Measurements from ENCODE around the gene RPL37A.

The RPL37A gene

DNA sequence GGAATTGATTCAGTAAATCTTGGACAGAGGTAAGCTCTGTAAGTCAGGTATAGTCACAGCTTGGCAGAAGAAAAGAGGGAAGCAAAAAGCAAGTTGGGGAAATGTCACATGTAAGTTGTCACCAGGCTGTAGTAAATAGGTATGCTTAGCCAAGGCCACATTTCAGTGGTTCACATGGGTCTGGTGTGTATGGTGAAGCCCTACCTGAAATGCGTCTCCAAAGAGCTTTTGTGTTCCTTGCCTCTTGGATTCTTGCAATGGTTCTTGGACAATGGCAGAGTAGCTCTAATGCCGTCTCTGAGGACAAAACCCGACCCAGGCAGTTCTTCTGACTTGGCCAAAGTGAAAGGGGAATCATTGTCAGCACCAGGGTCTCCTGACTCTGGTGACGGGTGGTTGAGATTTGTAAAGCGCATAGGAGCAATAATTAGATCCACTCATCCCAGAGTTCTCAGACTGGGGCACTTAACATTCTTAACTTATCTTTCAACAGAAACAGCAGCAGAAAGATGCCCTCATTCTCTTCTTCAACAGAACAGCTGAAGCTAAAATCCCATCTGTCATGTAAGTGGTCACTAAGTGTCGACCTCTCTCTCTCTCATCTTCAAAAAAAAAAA, 34.4 kb upstream of the RPL37A start:
- Histone ChIP-seq H2BK15ac (replicated peaks; ENCODE audit: low read depth) (no peak overlapping the region), H3K79me1 (ENCODE audit: low read length) (no peaks in the 10 kb centered on the region), H2AK5ac (ENCODE audit: low read length) (no peak overlapping the region), H3K4me3 (ENCODE audit: low read length) (no peak overlapping the region), H3K23ac (ENCODE audit: low read length) (no peak overlapping the region), H3K56ac (ENCODE audit: low read length) (no peak overlapping the region), H3K9ac (ENCODE audit: low read length) (no peak overlapping the region), H4K8ac (ENCODE audit: low read depth, low read length) (no peak overlapping the region), H3K4me1 (ENCODE audit: control insufficient read depth, low read depth, low read length) (no peaks in the 10 kb centered on the region), H3K27ac (ENCODE audit: low read depth, low read length) (no peak overlapping the region), H3K4me2 (ENCODE audit: low read length) (no peak overlapping the region), H3K79me2 (ENCODE audit: control insufficient read depth, insufficient read depth, low read length) (no peaks in the 10 kb centered on the region), H3K18ac (ENCODE audit: low read length) (no peak overlapping the region), H3K36me3 (ENCODE audit: control insufficient read depth, insufficient read depth, low read length) (no peaks in the 10 kb centered on the region), H2BK5ac (ENCODE audit: low read length) (no peak overlapping the region), H3K27me3 (ENCODE audit: insufficient read depth, low read length, poor library complexity) (no peaks in the 10 kb centered on the region), H3K4ac (ENCODE audit: low read depth, low read length) (no peak overlapping the region), H4K5ac (ENCODE audit: low read length) (no peak overlapping the region), H2BK120ac (ENCODE audit: low read depth, low read length) (no peak overlapping the region)
- DNase-seq: no peak
- no CpG with 5 or more reads among the region's 6 CpGs for WGBS (ENCODE audit: extremely low coverage, insufficient coverage, low lambda C conversion rate)

DNA sequence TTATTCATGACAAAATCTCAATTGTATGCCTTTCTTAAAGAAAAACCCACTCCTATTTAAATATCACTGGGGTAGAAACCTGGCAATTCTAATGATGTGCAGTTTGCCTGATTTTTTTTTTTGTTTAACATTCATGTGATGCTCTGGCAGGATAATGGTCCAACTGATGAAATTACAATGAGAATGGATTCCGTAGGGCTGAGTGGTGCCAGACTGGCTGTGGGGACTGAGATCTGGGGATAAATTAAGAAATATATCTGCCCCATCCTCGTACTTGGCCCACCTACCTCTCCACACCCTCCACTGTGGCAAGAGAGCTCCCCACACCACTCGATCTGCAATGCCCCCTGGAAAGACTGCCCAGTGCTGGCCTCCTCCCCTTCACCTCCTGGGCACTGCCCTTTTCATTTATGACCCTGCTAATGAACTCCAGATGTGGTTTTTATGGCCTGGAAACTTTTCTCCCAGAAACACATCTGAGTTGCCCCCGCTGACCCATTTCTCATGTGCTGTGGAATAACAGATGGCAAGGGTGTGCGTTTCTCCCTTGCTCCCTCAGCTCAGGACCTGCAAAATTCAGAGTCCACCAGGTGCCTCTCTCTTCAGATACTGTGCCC, 33.0 kb upstream of the RPL37A start:
- Histone ChIP-seq H2BK15ac (replicated peaks; ENCODE audit: low read depth) (no peak overlapping the region), H4K5ac (ENCODE audit: low read length) (no peak overlapping the region), H3K23ac (ENCODE audit: low read length) (no peak overlapping the region), H3K4me1 (ENCODE audit: control insufficient read depth, low read depth, low read length) (no peaks in the 10 kb centered on the region), H3K27ac (ENCODE audit: low read depth, low read length) (no peak overlapping the region), H3K36me3 (ENCODE audit: control insufficient read depth, insufficient read depth, low read length) (no peaks in the 10 kb centered on the region), H3K18ac (ENCODE audit: low read length) (no peak overlapping the region), H3K4me3 (ENCODE audit: low read length) (no peak overlapping the region), H2BK120ac (ENCODE audit: low read depth, low read length) (no peak overlapping the region), H3K27me3 (ENCODE audit: insufficient read depth, low read length, poor library complexity) (no peaks in the 10 kb centered on the region), H4K8ac (ENCODE audit: low read depth, low read length) (no peak overlapping the region), H3K9ac (ENCODE audit: low read length) (no peak overlapping the region), H3K79me2 (ENCODE audit: control insufficient read depth, insufficient read depth, low read length) (no peaks in the 10 kb centered on the region), H2AK5ac (ENCODE audit: low read length) (no peak overlapping the region), H3K4ac (ENCODE audit: low read depth, low read length) (no peak overlapping the region), H3K79me1 (ENCODE audit: low read length) (no peaks in the 10 kb centered on the region), H3K4me2 (ENCODE audit: low read length) (no peak overlapping the region), H3K56ac (ENCODE audit: low read length) (no peak overlapping the region), H2BK5ac (ENCODE audit: low read length) (no peak overlapping the region)
- no peak for DNase-seq
- no CpG with 5 or more reads among the region's 5 CpGs for WGBS (ENCODE audit: extremely low coverage, insufficient coverage, low lambda C conversion rate)

GRCh38 chr2:216467845-216468244, 30.8 kb upstream of the RPL37A start:
- no peak overlapping the region for H2AK5ac ChIP-seq (ENCODE audit: low read length)
- H2BK120ac ChIP-seq (ENCODE audit: low read depth, low read length): no peak overlapping the region
- no peaks in the 10 kb centered on the region for H3K27me3 ChIP-seq (ENCODE audit: insufficient read depth, low read length, poor library complexity)
- H3K56ac ChIP-seq (ENCODE audit: low read length): no peak overlapping the region
- H3K4me2 ChIP-seq (ENCODE audit: low read length): no peak overlapping the region
- no peaks in the 10 kb centered on the region for H3K79me2 ChIP-seq (ENCODE audit: control insufficient read depth, insufficient read depth, low read length)
- H4K8ac ChIP-seq (ENCODE audit: low read depth, low read length): no peak overlapping the region
- no peak overlapping the region for H2BK15ac ChIP-seq (replicated peaks; ENCODE audit: low read depth)
- H3K79me1 ChIP-seq (ENCODE audit: low read length): no peaks in the 10 kb centered on the region
- no peak overlapping the region for H3K9ac ChIP-seq (ENCODE audit: low read length)
- no peak overlapping the region for H4K5ac ChIP-seq (ENCODE audit: low read length)
- no peaks in the 10 kb centered on the region for H3K36me3 ChIP-seq (ENCODE audit: control insufficient read depth, insufficient read depth, low read length)
- H3K4me1 ChIP-seq (ENCODE audit: control insufficient read depth, low read depth, low read length): no peaks in the 10 kb centered on the region
- no peak overlapping the region for H3K4ac ChIP-seq (ENCODE audit: low read depth, low read length)
- no CpG with 5 or more reads among the region's 4 CpGs for WGBS (ENCODE audit: extremely low coverage, insufficient coverage, low lambda C conversion rate)
- no peak overlapping the region for H3K4me3 ChIP-seq (ENCODE audit: low read length)
- no peak overlapping the region for H3K27ac ChIP-seq (ENCODE audit: low read depth, low read length)
- no peak overlapping the region for H3K23ac ChIP-seq (ENCODE audit: low read length)
- no peak for DNase-seq
- no peak overlapping the region for H2BK5ac ChIP-seq (ENCODE audit: low read length)
- H3K18ac ChIP-seq (ENCODE audit: low read length): no peak overlapping the region

DNA sequence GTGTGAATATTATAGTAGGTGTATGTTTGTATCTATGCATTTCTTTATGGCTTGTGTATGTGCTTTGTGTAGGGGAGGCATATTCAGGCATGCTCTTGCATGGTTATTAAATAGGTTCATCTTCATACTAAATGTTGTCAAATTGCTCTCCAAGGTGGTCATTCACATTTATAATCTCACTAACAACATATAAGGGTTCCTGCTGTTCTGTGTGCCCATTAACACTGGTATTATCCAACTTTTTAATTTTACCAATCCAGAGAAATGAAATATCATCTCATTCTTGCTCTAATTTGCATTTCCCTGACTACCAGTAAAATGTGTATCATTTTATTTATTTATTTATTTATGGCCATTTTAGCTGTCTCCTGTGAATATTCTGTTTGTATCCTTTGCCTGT, 29.0 kb upstream of the RPL37A start:
- Histone ChIP-seq H3K4me2 (ENCODE audit: low read length) (no peak overlapping the region), H3K56ac (ENCODE audit: low read length) (no peak overlapping the region), H2BK120ac (ENCODE audit: low read depth, low read length) (no peak overlapping the region), H2BK15ac (replicated peaks; ENCODE audit: low read depth) (no peak overlapping the region), H3K79me1 (ENCODE audit: low read length) (no peaks in the 10 kb centered on the region), H3K23ac (ENCODE audit: low read length) (no peak overlapping the region), H2BK5ac (ENCODE audit: low read length) (no peak overlapping the region), H3K9ac (ENCODE audit: low read length) (no peak overlapping the region), H3K27me3 (ENCODE audit: insufficient read depth, low read length, poor library complexity) (no peaks in the 10 kb centered on the region), H4K8ac (ENCODE audit: low read depth, low read length) (no peak overlapping the region), H3K27ac (ENCODE audit: low read depth, low read length) (no peak overlapping the region), H3K79me2 (ENCODE audit: control insufficient read depth, insufficient read depth, low read length) (no peaks in the 10 kb centered on the region), H3K4me3 (ENCODE audit: low read length) (no peak overlapping the region), H2AK5ac (ENCODE audit: low read length) (no peak overlapping the region), H3K18ac (ENCODE audit: low read length) (no peak overlapping the region), H3K4me1 (ENCODE audit: control insufficient read depth, low read depth, low read length) (no peaks in the 10 kb centered on the region), H4K5ac (ENCODE audit: low read length) (no peak overlapping the region), H3K4ac (ENCODE audit: low read depth, low read length) (no peak overlapping the region), H3K36me3 (ENCODE audit: control insufficient read depth, insufficient read depth, low read length) (no peaks in the 10 kb centered on the region)
- no peak for DNase-seq

DNA sequence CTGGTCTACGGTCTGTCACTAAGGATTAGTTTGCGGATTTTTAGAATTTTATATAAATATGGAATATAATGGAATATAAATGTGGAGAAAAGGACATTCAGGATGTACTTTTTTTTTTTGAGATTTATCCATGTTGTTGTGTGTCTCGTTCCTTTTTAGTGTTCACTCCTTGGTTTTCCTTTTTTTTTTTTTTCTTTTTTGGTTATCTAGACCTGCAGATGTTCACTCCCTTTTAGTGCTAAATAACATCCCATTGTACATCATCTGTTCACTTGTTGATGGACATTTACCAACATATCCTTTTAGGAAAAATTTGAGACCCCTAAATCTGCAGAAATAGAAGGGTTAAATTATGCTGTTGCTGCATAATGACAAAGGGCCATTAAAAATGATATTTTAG, 25.5 kb upstream of the RPL37A start:
- Histone ChIP-seq H2BK5ac (ENCODE audit: low read length) (no peak overlapping the region), H3K36me3 (ENCODE audit: control insufficient read depth, insufficient read depth, low read length) (no peaks in the 10 kb centered on the region), H3K4me1 (ENCODE audit: control insufficient read depth, low read depth, low read length) (no peaks in the 10 kb centered on the region), H3K27me3 (ENCODE audit: insufficient read depth, low read length, poor library complexity) (no peaks in the 10 kb centered on the region), H3K56ac (ENCODE audit: low read length) (no peak overlapping the region), H3K18ac (ENCODE audit: low read length) (no peak overlapping the region), H2AK5ac (ENCODE audit: low read length) (no peak overlapping the region), H3K4me3 (ENCODE audit: low read length) (no peak overlapping the region), H4K5ac (ENCODE audit: low read length) (no peak overlapping the region), H3K27ac (ENCODE audit: low read depth, low read length) (no peak overlapping the region), H3K79me2 (ENCODE audit: control insufficient read depth, insufficient read depth, low read length) (no peaks in the 10 kb centered on the region), H3K23ac (ENCODE audit: low read length) (no peak overlapping the region), H4K8ac (ENCODE audit: low read depth, low read length) (no peak overlapping the region), H3K4me2 (ENCODE audit: low read length) (no peak overlapping the region), H3K79me1 (ENCODE audit: low read length) (no peaks in the 10 kb centered on the region), H3K9ac (ENCODE audit: low read length) (no peak overlapping the region), H2BK15ac (replicated peaks; ENCODE audit: low read depth) (no peak overlapping the region), H3K4ac (ENCODE audit: low read depth, low read length) (no peak overlapping the region), H2BK120ac (ENCODE audit: low read depth, low read length) (no peak overlapping the region)
- WGBS (ENCODE audit: extremely low coverage, insufficient coverage, low lambda C conversion rate): 100% methylated on average over 1 of the region's 3 CpGs
- DNase-seq: no peak

Measured in mesendoderm (in vitro differentiated cells).